ENCODE measurements around the gene ENPEP. TPM values are rescaled to one million over a fixed set of nuclear protein-coding genes. Genes with fewer than 3 reads are reported as not detected.
A peak's percentile ranks its signal among the peaks of the same experiment; 100 is the strongest.

Gene ENPEP
- total RNA-seq, 4 donors from 2014 or later = 0.30 to 1.6 (median 0.86) TPM

GRCh38 chr4:110586131-110586850 is 110.3 kb downstream of the ENPEP start:
- Histone ChIP-seq H3K36me3 (no peaks in the 10 kb centered on the region), H3K9me3 (no peaks in the 10 kb centered on the region), H3K27me3 (no peaks in the 10 kb centered on the region), H3K27ac (no peak overlapping the region), H3K4me3 (peak overlapping the region in 1 of 4 donors; percentile 22), H3K4me1 (peaks cover 0 to 8% (median 0%) of the 10 kb centered on the region in 3 donors)
- intact Hi-C loops (cut with DNase I) = no loop called here
- DNase-seq = no peak
- peak; percentile 12 to 57 (median 34) for TF ChIP-seq CTCF (IDR thresholded peaks at IDR 0.05)
- TF ChIP-seq POLR2A (IDR thresholded peaks at IDR 0.05) = no peak
- 10 to 14% methylated on average over 7 of the region's 7 CpGs for WGBS, 2 donors

GRCh38 chr4:110587666-110588285 is 111.8 kb downstream of the ENPEP start:
- intact Hi-C loops (cut with DNase I) = no loop called here
- Histone ChIP-seq H3K4me1 (peaks cover 0 to 8% (median 0%) of the 10 kb centered on the region in 3 donors), H3K27ac (no peak overlapping the region), H3K27me3 (no peaks in the 10 kb centered on the region), H3K9me3 (no peaks in the 10 kb centered on the region), H3K4me3 (no peak overlapping the region), H3K36me3 (no peaks in the 10 kb centered on the region)
- no peak for DNase-seq
- WGBS, 2 donors = 78 to 79% methylated on average over 4 to 12 of the region's 36 CpGs
- no peak for TF ChIP-seq POLR2A (IDR thresholded peaks at IDR 0.05)
- TF ChIP-seq CTCF (IDR thresholded peaks at IDR 0.05) = no peak

GRCh38 chr4:110589297-110589696 is 113.3 kb downstream of the ENPEP start:
- intact Hi-C loops (cut with DNase I) = no loop called here
- H3K9me3 ChIP-seq = no peaks in the 10 kb centered on the region
- H3K4me3 ChIP-seq = no peak overlapping the region
- H3K27ac ChIP-seq = no peak overlapping the region
- no peak for DNase-seq
- H3K27me3 ChIP-seq = no peaks in the 10 kb centered on the region
- TF ChIP-seq POLR2A (IDR thresholded peaks at IDR 0.05) (no peak), CTCF (IDR thresholded peaks at IDR 0.05) (peak in 1 of 6 experiments; percentile 25)
- H3K4me1 ChIP-seq = peaks cover 0 to 8% (median 0%) of the 10 kb centered on the region in 3 donors
- no peaks in the 10 kb centered on the region for H3K36me3 ChIP-seq

GRCh38 chr4:110595583-110595982 is 119.6 kb downstream of the ENPEP start:
- DNase-seq = no peak
- Histone ChIP-seq H3K27me3 (peaks cover 0 to 7% (median 0%) of the 10 kb centered on the region in 4 donors), H3K27ac (no peak overlapping the region), H3K9me3 (peaks cover 0 to 21% (median 0%) of the 10 kb centered on the region in 3 donors), H3K4me1 (no peaks in the 10 kb centered on the region), H3K4me3 (no peak overlapping the region), H3K36me3 (no peaks in the 10 kb centered on the region)
- intact Hi-C loops (cut with DNase I) = no loop called here
- 50 to 78% methylated on average over 1 of the region's 1 CpG for WGBS, 2 donors
- TF ChIP-seq CTCF (IDR thresholded peaks at IDR 0.05) (no peak), POLR2A (IDR thresholded peaks at IDR 0.05) (no peak)

GRCh38 chr4:110596431-110596830 is 120.5 kb downstream of the ENPEP start:
- Histone ChIP-seq H3K36me3 (no peaks in the 10 kb centered on the region), H3K27ac (no peak overlapping the region), H3K9me3 (peaks cover 0 to 21% (median 0%) of the 10 kb centered on the region in 3 donors), H3K27me3 (peaks cover 0 to 7% (median 0%) of the 10 kb centered on the region in 4 donors), H3K4me1 (no peaks in the 10 kb centered on the region), H3K4me3 (no peak overlapping the region)
- WGBS, 2 donors = 74 to 85% methylated on average over 2 of the region's 2 CpGs
- TF ChIP-seq POLR2A (IDR thresholded peaks at IDR 0.05) (no peak), CTCF (IDR thresholded peaks at IDR 0.05) (no peak)
- intact Hi-C loops (cut with DNase I) = no loop called here
- no peak for DNase-seq

All from esophagus squamous epithelium (tissue), 5 donors.